Cardiac muscle cell (in vitro differentiated cells and primary cell): ENCODE results near the gene MSH3. TPM values are rescaled to one million over a fixed set of nuclear protein-coding genes. Genes with fewer than 3 reads are reported as not detected.

Experiments
- DNase-seq, 2 donors: peaks; one replicate each; pipeline versions ENCODE4 v3.0.0 to v3.0.0-alpha.2; 2010 to 2017; ENCODE audit warnings: low read depth in 1 of 2, low spot score in 1 of 2
- H3K27ac ChIP-seq: fragments of 200-600 bp; sonication (generic); 2 replicates; pipeline ENCODE4 v1.5.1; 2016
- H3K27me3 ChIP-seq: fragments of 200-600 bp; sonication (generic); 2 replicates; pipeline ENCODE4 v1.6.0; 2016; ENCODE audit warnings: control low read depth
- H3K36me3 ChIP-seq: fragments of 200-600 bp; sonication (generic); 2 replicates; pipeline ENCODE4 v1.5.1; 2016; ENCODE audit warnings: control low read depth
- H3K4me1 ChIP-seq: fragments of 200-600 bp; sonication (generic); 2 replicates; pipeline ENCODE4 v1.8.1; 2017; ENCODE audit warnings: low read depth, mild to moderate bottlenecking, mixed run types
- H3K4me3 ChIP-seq: fragments of 200-600 bp; sonication (generic); 2 replicates; pipeline ENCODE4 v1.5.1; 2016; ENCODE audit warnings: mild to moderate bottlenecking
- H3K9me3 ChIP-seq: fragments of 200-600 bp; sonication (generic); 2 replicates; pipeline ENCODE4 v1.5.1; 2017; ENCODE audit warnings: low read depth, mild to moderate bottlenecking, control low read depth
- CTCF ChIP-seq: IDR thresholded peaks from 2 replicates; pipeline ENCODE4 v1.5.1; 2012; ENCODE audit warnings: low read depth, mild to moderate bottlenecking, low read length
- polyA plus RNA-seq: library from polyadenylated mRNA; unstranded; fragments of >200 nt; fragmentation: Nextera tagmentation; extraction: Ambion mirVana; gene quantifications from 2 replicates; pipeline ENCODE4 v1.2.1, GENCODE V29; 2016
- total RNA-seq: library from RNA; depleted of rRNA; stranded (reverse); fragments of >200 nt; gene quantifications from 2 replicates; pipeline ENCODE4 v1.2.3, GENCODE V29; 2016

The MSH3 gene
- total and polyA plus RNA-seq, 2 experiments from 2014 or later = 11.3 to 11.4 TPM

GRCh38 chr5:80701597-80701996 lies 47.1 kb downstream of the MSH3 start:
- Histone ChIP-seq H3K27me3 (no peaks in the 10 kb centered on the region), H3K4me1 (no peaks in the 10 kb centered on the region), H3K36me3 (peaks cover 6% of the 10 kb centered on the region), H3K9me3 (no peaks in the 10 kb centered on the region), H3K27ac (no peak overlapping the region), H3K4me3 (no peak overlapping the region)
- no peak for TF ChIP-seq CTCF
- peak in 1 of 2 donors; percentile 11 for DNase-seq

GRCh38 chr5:80703291-80703690 lies 48.8 kb downstream of the MSH3 start:
- TF ChIP-seq CTCF = no peak
- Histone ChIP-seq H3K4me1 (no peaks in the 10 kb centered on the region), H3K4me3 (no peak overlapping the region), H3K9me3 (no peaks in the 10 kb centered on the region), H3K27me3 (no peaks in the 10 kb centered on the region), H3K27ac (no peak overlapping the region), H3K36me3 (peaks cover 6% of the 10 kb centered on the region)
- DNase-seq = no peak

- Histone ChIP-seq H3K9me3 (no peaks in the 10 kb centered on the region), H3K36me3 (peaks cover 6% of the 10 kb centered on the region), H3K27me3 (no peaks in the 10 kb centered on the region), H3K4me1 (no peaks in the 10 kb centered on the region), H3K4me3 (no peak overlapping the region), H3K27ac (no peak overlapping the region)
- no peak for TF ChIP-seq CTCF
- DNase-seq = peak in 1 of 2 donors; percentile 37
Observed at GRCh38 chr5:80703747-80704146, 49.3 kb downstream of the MSH3 start.

GRCh38 chr5:80704221-80704620 lies 49.8 kb downstream of the MSH3 start:
- H3K4me1 ChIP-seq = no peaks in the 10 kb centered on the region
- H3K4me3 ChIP-seq = no peak overlapping the region
- no peaks in the 10 kb centered on the region for H3K9me3 ChIP-seq
- H3K36me3 ChIP-seq = peaks cover 6% of the 10 kb centered on the region
- DNase-seq = no peak
- TF ChIP-seq CTCF = no peak
- no peaks in the 10 kb centered on the region for H3K27me3 ChIP-seq
- no peak overlapping the region for H3K27ac ChIP-seq

- H3K27me3 ChIP-seq = no peaks in the 10 kb centered on the region
- DNase-seq = no peak
- H3K36me3 ChIP-seq = peaks cover 6% of the 10 kb centered on the region
- no peak for TF ChIP-seq CTCF
- no peak overlapping the region for H3K27ac ChIP-seq
- H3K9me3 ChIP-seq = no peaks in the 10 kb centered on the region
- no peak overlapping the region for H3K4me3 ChIP-seq
- H3K4me1 ChIP-seq = no peaks in the 10 kb centered on the region
Observed at GRCh38 chr5:80705216-80705769, 50.8 kb downstream of the MSH3 start.
